ENCODE measurements around the gene PPFIA4. TPM values are rescaled to one million over a fixed set of nuclear protein-coding genes. Genes with fewer than 3 reads are reported as not detected.

PPFIA4 gene
- total and polyA plus RNA-seq, 9 of the 15 experiments (the other 6 are each of a cell fraction or from before 2014, with no cell fraction given), result 0.07 to 12.0 (median 0.70) TPM

GRCh38 chr1:203026031-203026665, at the start of gene PPFIA4 (continued):
- TF ChIP-seq YBX1 (IDR thresholded peaks at IDR 0.05), result no peak
- TF ChIP-seq ZNF766 (CRISPR knock-in tag; conservative IDR thresholded peaks at IDR 0.05), result peak; percentile 92
- no peak for TF ChIP-seq BMI1 (IDR thresholded peaks at IDR 0.05; ENCODE audit: low read length)
- TF ChIP-seq ZBTB2 (IDR thresholded peaks at IDR 0.05), result peak; percentile 68; the same call in 1 of the 2 replicates
- TF ChIP-seq ZNF511 (CRISPR knock-in tag; IDR thresholded peaks at IDR 0.05), result peak; percentile 98
- TF ChIP-seq SMAD4 (CRISPR knock-in tag; conservative IDR thresholded peaks at IDR 0.05), result peak; percentile 96
- TF ChIP-seq SP1 (CRISPR knock-in tag; IDR thresholded peaks at IDR 0.05), result peak; percentile 98
- no peak for TF ChIP-seq ZNF174 (CRISPR knock-in tag; IDR thresholded peaks at IDR 0.05)
- peak; percentile 17; the same call in 1 of the 2 replicates for TF ChIP-seq ZNF12 (CRISPR knock-in tag; IDR thresholded peaks at IDR 0.05)
- TF ChIP-seq HNRNPH1 (optimal IDR thresholded peaks at IDR 0.05; ENCODE audit: low read depth, low read length), result no peak
- peak; percentile 62; the same call in 1 of the 2 replicates for TF ChIP-seq ZFP1 (CRISPR knock-in tag; IDR thresholded peaks at IDR 0.05)
- no peak for TF ChIP-seq ZFPM2 (CRISPR knock-in tag; IDR thresholded peaks at IDR 0.05)
- peak; percentile 52; the same call in 1 of the 2 replicates for TF ChIP-seq SOX6 (IDR thresholded peaks at IDR 0.05)
- TF ChIP-seq CREM (IDR thresholded peaks at IDR 0.05; ENCODE audit: low read depth), result peak; percentile 42; the same call in 1 of the 2 replicates
- no peak for TF ChIP-seq PHF21A (IDR thresholded peaks at IDR 0.05; ENCODE audit: borderline replicate concordance, low read depth)
- TF ChIP-seq KDM1A (IDR thresholded peaks at IDR 0.05), result no peak
- TF ChIP-seq ZNF589 (CRISPR knock-in tag; IDR thresholded peaks at IDR 0.05; ENCODE audit: low read depth), result peak; percentile 95; the same call in 1 of the 2 replicates
- TF ChIP-seq NR2F6 (CRISPR knock-in tag; IDR thresholded peaks at IDR 0.05), result 0 out of 2 replicates have a peak, but pooled peaks have one; percentile 10
- no peak for TF ChIP-seq EWSR1 (IDR thresholded peaks at IDR 0.05; ENCODE audit: borderline replicate concordance, low read depth, partially characterized antibody)
- no peak for TF ChIP-seq TGIF2 (CRISPR knock-in tag; IDR thresholded peaks at IDR 0.05)
- no peak for TF ChIP-seq IRF2 (CRISPR knock-in tag; IDR thresholded peaks at IDR 0.05)
- TF ChIP-seq EHMT2 (IDR thresholded peaks at IDR 0.05), result peak; percentile 96
- no peak for TF ChIP-seq ZNF280B (CRISPR knock-in tag; IDR thresholded peaks at IDR 0.05)
- TF ChIP-seq BRD4 (IDR thresholded peaks at IDR 0.05), result peak; percentile 92; the same call in 1 of the 2 replicates
- no peak for TF ChIP-seq XRCC4 (IDR thresholded peaks at IDR 0.05; ENCODE audit: extremely low read depth, insufficient read depth, insufficient read length)
- TF ChIP-seq NR0B1 (IDR thresholded peaks at IDR 0.05; ENCODE audit: partially characterized antibody), result no peak
